SH-SY5Y (cell line): Measurements from ENCODE around the gene SLC12A3.

Source experiments
- GATA2 ChIP-seq: IDR thresholded peaks from 2 replicates; pipeline ENCODE4 v1.6.1; 2011; ENCODE audit warnings: mild to moderate bottlenecking, low read depth, low read length
- GATA3 ChIP-seq: IDR thresholded peaks from 2 replicates; pipeline ENCODE4 v1.6.1; 2011; ENCODE audit warnings: low read depth, mild to moderate bottlenecking, low read length, moderate library complexity

DNA sequence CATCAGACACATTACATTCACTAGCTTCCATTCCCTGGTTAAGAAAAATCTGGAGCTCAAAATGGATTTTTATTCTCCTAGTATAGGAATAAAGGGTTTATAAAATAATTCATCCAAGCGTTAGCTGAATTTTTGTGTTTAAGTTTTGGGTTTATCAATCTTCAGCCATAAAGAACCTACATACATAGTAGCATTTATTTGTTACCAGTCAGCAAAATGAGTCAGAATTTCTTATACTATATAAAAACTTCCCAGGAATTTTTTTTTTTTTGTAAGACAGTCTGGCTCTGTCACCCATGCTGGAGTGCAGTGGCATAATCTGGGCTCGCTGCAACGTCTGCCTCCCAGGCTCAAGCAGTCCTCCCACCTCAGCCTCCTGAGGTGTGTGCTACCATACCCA is 40.2 kb upstream of the SLC12A3 start:
- TF ChIP-seq GATA3 (no peak), GATA2 (no peak)
